Measurements from ENCODE around the gene CHKB. TPM values are rescaled to one million over a fixed set of nuclear protein-coding genes. Genes with fewer than 3 reads are reported as not detected.

CHKB gene
- total RNA-seq, 1 donor from 2014 or later: 94.6 TPM

- H3K36me3 Mint-ChIP-seq (ENCODE audit: low read depth, unreplicated experiment): peaks cover 4% of the 10 kb centered on the region
- H3K9me3 Mint-ChIP-seq (ENCODE audit: unreplicated experiment): no peaks in the 10 kb centered on the region
- no peak overlapping the region for H3K4me3 Mint-ChIP-seq (ENCODE audit: unreplicated experiment)
- no peak for TF ChIP-seq CTCF (IDR thresholded peaks at IDR 0.05; ENCODE audit: unreplicated experiment)
- no peak for DNase-seq (ENCODE audit: low spot score)
- no peak overlapping the region for H3K27ac Mint-ChIP-seq (ENCODE audit: unreplicated experiment)
- H3K27me3 Mint-ChIP-seq (ENCODE audit: unreplicated experiment): peaks cover 32% of the 10 kb centered on the region
- peaks cover 13% of the 10 kb centered on the region for H3K4me1 Mint-ChIP-seq (ENCODE audit: unreplicated experiment)
Measured at GRCh38 chr22:50529416-50529896, 53.2 kb downstream of the CHKB start.

Other genes starting within 250 kb of the CHKB start
- gene PPP6R2, start 239.5 kb downstream of the CHKB start, total RNA-seq (ENCODE audit: unreplicated experiment): 50.9 TPM
- 76.7 TPM for gene SBF1, start 107.8 kb downstream of the CHKB start, total RNA-seq (ENCODE audit: unreplicated experiment)
- 0.36 TPM for gene ADM2, start 101.3 kb downstream of the CHKB start, total RNA-seq (ENCODE audit: unreplicated experiment)
- gene MIOX, start 96.0 kb downstream of the CHKB start, total RNA-seq (ENCODE audit: unreplicated experiment): not detected
- 88.2 TPM for gene LMF2, start 75.1 kb downstream of the CHKB start, total RNA-seq (ENCODE audit: unreplicated experiment)
- 40.9 TPM for gene NCAPH2, start 74.6 kb downstream of the CHKB start, total RNA-seq (ENCODE audit: unreplicated experiment)
- gene SCO2, start 57.3 kb downstream of the CHKB start, total RNA-seq (ENCODE audit: unreplicated experiment): 1.1 TPM
- gene TYMP, start 52.8 kb downstream of the CHKB start, total RNA-seq (ENCODE audit: unreplicated experiment): 6.3 TPM
- not detected for gene KLHDC7B, start 37.0 kb downstream of the CHKB start, total RNA-seq (ENCODE audit: unreplicated experiment)
- not detected for gene SYCE3, start 19.9 kb downstream of the CHKB start, total RNA-seq (ENCODE audit: unreplicated experiment)
- 89.0 TPM for gene CPT1B, start 4.4 kb downstream of the CHKB start, total RNA-seq (ENCODE audit: unreplicated experiment)
- gene MAPK8IP2, start 17.9 kb upstream of the CHKB start, total RNA-seq (ENCODE audit: unreplicated experiment): 0.69 TPM
- gene ARSA, start 45.3 kb upstream of the CHKB start, total RNA-seq (ENCODE audit: unreplicated experiment): 59.6 TPM
- 223 TPM for gene SHANK3, start 90.0 kb upstream of the CHKB start, total RNA-seq (ENCODE audit: unreplicated experiment)
- gene ACR, start 155.4 kb upstream of the CHKB start, total RNA-seq (ENCODE audit: unreplicated experiment): 2.8 TPM
- 31.1 TPM for gene RABL2B, start 200.8 kb upstream of the CHKB start, total RNA-seq (ENCODE audit: unreplicated experiment)

All from endothelial cell (in vitro differentiated cells).